GM23338 (cell line): ENCODE measurements around the gene VPS4A.

Source experiments
- EZH2phosphoT487 ChIP-seq: fragments of 200-600 bp; sonication (generic); IDR thresholded peaks from one replicate; pipeline ENCODE4 v1.8.1; 2018; ENCODE audit warnings: antibody characterized with exemption; ENCODE audit not compliant: unreplicated experiment
- POLR2AphosphoS5 ChIP-seq: IDR thresholded peaks from 2 replicates; pipeline ENCODE4 v1.6.1; 2016; ENCODE audit warnings: antibody characterized with exemption, low read depth
- TF ChIP-seq, protein P1 (sequence below), 2 experiments: fragments of 200-600 bp in 1 of 2; sonication (generic) in 1 of 2; conservative IDR thresholded peaks; 2 replicates each; pipeline versions ENCODE4 v1.5.1 to v1.6.1; 2016 to 2017; ENCODE audit warnings: antibody characterized with exemption in 2 of 2, low read depth in 2 of 2, mild to moderate bottlenecking in 2 of 2, moderate library complexity in 1 of 2
- TF ChIP-seq, protein P2 (sequence below): IDR thresholded peaks from one replicate; pipeline ENCODE4 v1.6.1; 2018; ENCODE audit warnings: antibody characterized with exemption; ENCODE audit not compliant: unreplicated experiment
- TF ChIP-seq, protein P3 (sequence below): IDR thresholded peaks from 2 replicates; pipeline ENCODE4 v1.6.1; 2016; ENCODE audit warnings: antibody characterized with exemption

DNA sequence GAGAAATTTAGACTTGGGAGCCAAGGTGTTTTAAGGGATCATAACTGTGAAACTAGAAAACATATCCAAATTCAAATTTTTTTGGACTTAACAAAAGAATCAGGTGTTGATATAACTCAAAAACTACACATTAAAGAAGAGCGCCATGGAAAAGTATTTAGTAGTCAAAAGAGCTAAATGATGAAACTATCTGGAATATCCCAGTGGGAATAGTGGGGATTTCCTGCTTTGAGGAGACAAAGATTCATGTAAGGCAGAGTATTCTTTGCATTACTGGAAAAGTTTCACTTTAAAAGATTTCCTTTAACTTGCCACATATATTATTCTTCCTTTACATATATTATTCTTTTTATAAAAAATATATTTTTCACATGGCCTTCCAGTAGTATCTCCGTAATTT lies 40.3 kb upstream of the VPS4A start:
- TF ChIP-seq, protein P1, sequence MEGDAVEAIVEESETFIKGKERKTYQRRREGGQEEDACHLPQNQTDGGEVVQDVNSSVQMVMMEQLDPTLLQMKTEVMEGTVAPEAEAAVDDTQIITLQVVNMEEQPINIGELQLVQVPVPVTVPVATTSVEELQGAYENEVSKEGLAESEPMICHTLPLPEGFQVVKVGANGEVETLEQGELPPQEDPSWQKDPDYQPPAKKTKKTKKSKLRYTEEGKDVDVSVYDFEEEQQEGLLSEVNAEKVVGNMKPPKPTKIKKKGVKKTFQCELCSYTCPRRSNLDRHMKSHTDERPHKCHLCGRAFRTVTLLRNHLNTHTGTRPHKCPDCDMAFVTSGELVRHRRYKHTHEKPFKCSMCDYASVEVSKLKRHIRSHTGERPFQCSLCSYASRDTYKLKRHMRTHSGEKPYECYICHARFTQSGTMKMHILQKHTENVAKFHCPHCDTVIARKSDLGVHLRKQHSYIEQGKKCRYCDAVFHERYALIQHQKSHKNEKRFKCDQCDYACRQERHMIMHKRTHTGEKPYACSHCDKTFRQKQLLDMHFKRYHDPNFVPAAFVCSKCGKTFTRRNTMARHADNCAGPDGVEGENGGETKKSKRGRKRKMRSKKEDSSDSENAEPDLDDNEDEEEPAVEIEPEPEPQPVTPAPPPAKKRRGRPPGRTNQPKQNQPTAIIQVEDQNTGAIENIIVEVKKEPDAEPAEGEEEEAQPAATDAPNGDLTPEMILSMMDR (conservative IDR thresholded peaks at IDR 0.05; ENCODE audit: low read depth in 2 of 2): no peak
- no peak for TF ChIP-seq EZH2phosphoT487
- TF ChIP-seq, protein P2, sequence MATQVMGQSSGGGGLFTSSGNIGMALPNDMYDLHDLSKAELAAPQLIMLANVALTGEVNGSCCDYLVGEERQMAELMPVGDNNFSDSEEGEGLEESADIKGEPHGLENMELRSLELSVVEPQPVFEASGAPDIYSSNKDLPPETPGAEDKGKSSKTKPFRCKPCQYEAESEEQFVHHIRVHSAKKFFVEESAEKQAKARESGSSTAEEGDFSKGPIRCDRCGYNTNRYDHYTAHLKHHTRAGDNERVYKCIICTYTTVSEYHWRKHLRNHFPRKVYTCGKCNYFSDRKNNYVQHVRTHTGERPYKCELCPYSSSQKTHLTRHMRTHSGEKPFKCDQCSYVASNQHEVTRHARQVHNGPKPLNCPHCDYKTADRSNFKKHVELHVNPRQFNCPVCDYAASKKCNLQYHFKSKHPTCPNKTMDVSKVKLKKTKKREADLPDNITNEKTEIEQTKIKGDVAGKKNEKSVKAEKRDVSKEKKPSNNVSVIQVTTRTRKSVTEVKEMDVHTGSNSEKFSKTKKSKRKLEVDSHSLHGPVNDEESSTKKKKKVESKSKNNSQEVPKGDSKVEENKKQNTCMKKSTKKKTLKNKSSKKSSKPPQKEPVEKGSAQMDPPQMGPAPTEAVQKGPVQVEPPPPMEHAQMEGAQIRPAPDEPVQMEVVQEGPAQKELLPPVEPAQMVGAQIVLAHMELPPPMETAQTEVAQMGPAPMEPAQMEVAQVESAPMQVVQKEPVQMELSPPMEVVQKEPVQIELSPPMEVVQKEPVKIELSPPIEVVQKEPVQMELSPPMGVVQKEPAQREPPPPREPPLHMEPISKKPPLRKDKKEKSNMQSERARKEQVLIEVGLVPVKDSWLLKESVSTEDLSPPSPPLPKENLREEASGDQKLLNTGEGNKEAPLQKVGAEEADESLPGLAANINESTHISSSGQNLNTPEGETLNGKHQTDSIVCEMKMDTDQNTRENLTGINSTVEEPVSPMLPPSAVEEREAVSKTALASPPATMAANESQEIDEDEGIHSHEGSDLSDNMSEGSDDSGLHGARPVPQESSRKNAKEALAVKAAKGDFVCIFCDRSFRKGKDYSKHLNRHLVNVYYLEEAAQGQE: no peak
- no peak for TF ChIP-seq POLR2AphosphoS5
- TF ChIP-seq, protein P3, sequence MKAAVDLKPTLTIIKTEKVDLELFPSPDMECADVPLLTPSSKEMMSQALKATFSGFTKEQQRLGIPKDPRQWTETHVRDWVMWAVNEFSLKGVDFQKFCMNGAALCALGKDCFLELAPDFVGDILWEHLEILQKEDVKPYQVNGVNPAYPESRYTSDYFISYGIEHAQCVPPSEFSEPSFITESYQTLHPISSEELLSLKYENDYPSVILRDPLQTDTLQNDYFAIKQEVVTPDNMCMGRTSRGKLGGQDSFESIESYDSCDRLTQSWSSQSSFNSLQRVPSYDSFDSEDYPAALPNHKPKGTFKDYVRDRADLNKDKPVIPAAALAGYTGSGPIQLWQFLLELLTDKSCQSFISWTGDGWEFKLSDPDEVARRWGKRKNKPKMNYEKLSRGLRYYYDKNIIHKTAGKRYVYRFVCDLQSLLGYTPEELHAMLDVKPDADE: no peak
